Heart left ventricle (tissue), 16 donors: Measurements from ENCODE around the gene TMEM100. TPM values are rescaled to one million over a fixed set of nuclear protein-coding genes. Genes with fewer than 3 reads are reported as not detected.

ENCODE experiments used
- ATAC-seq, 4 donors: fragments of 200-7000 bp; cut with Tn5 transposase; one replicate each; pipeline ENCODE4 v1.9.1; 2020 to 2022; ENCODE audit warnings: moderate library complexity in 4 of 4, mild to moderate bottlenecking in 3 of 4, moderate number of reproducible peaks in 1 of 4
- DNase-seq, 5 donors: peaks; one replicate each; pipeline ENCODE4 v3.0.0-alpha.2; 2020
- H3K27ac ChIP-seq, 12 donors: fragments of 200-600 bp; sonication (generic) in 4 of 12; one replicate each; pipeline versions ENCODE4 v1.5.0 to v1.8.0; 2016 to 2022; ENCODE audit warnings: mild to moderate bottlenecking in 2 of 12
- H3K27me3 ChIP-seq, 9 donors: fragments of 200-600 bp; sonication (generic) in 2 of 9; one replicate each; pipeline versions ENCODE4 v1.5.1 to v1.8.0; 2016 to 2022; ENCODE audit warnings: mild to moderate bottlenecking in 3 of 9
- H3K36me3 ChIP-seq, 9 donors: fragments of 200-600 bp; sonication (generic) in 2 of 9; one replicate each; pipeline versions ENCODE4 v1.5.0 to v1.8.0; 2018 to 2022; ENCODE audit warnings: mild to moderate bottlenecking in 2 of 9
- H3K4me1 ChIP-seq, 12 donors: fragments of 200-600 bp; sonication (generic) in 4 of 12; one replicate each; pipeline versions ENCODE4 v1.5.0 to v1.8.0; 2016 to 2022; ENCODE audit warnings: mild to moderate bottlenecking in 3 of 12
- H3K4me3 ChIP-seq, 12 donors: fragments of 200-600 bp; sonication (generic) in 4 of 12; one replicate each; pipeline versions ENCODE4 v1.5.0 to v1.8.0; 2017 to 2022; ENCODE audit warnings: mild to moderate bottlenecking in 9 of 12, moderate library complexity in 4 of 12
- H3K9me3 ChIP-seq, 12 donors: fragments of 200-600 bp; sonication (generic) in 4 of 12; one replicate each; pipeline versions ENCODE4 v1.5.0 to v1.8.0; 2016 to 2022; ENCODE audit warnings: mild to moderate bottlenecking in 1 of 12
- POLR2A ChIP-seq, 2 donors: fragments of 450-650 bp; IDR thresholded peaks; one replicate each; pipeline ENCODE4 v1.6.1; 2017; ENCODE audit warnings: antibody characterized with exemption in 2 of 2, mild to moderate bottlenecking in 2 of 2, moderate library complexity in 2 of 2
- WGBS, 4 donors: extraction: QIAGEN DNeasy Blood & Tissue Kit in 2 of 4; methylation state at CpG; one replicate each; pipeline versions ENCODE4 v1.1.5 to v1.1.7; 2013 to 2018; 5-methylcytosine and 5-hydroxymethylcytosine counted together
- intact Hi-C, 10 donors: fragments of 100-400 bp; cut with DNase I; formaldehyde crosslinking; loops; one replicate each; pipeline versions ENCODE4 v1.11.1 to v1.14.2; 2022
- polyA plus RNA-seq, 2 donors: library from polyadenylated mRNA; stranded (reverse); fragments of 200-250 nt; gene quantifications; one replicate each; pipeline ENCODE4 v1.2.3, GENCODE V29; 2013
- total RNA-seq, 9 donors: library from RNA; depleted of rRNA in 2 of 9; stranded (reverse); fragments of >200 nt in 2 of 9; fragmentation: NEBNext Ultra II Directional in 3 of 9; extraction: Animal tissue kit (Norgen Biotek cat#: 25700) in 3 of 9; gene quantifications; one replicate each; pipeline versions ENCODE4 v1.1.0 to v1.2.4, GENCODE V29; 2016 to 2023
- TF ChIP-seq, protein P1 (sequence below), 12 donors: fragments of 200-600 bp; sonication (generic) in 4 of 12; IDR thresholded peaks; one replicate each; pipeline versions ENCODE4 v1.5.0 to v1.8.0; 2018 to 2022; ENCODE audit warnings: antibody characterized with exemption in 12 of 12, mild to moderate bottlenecking in 5 of 12
- donor health status: ischemic (EF 13 %, LVEDD 7.1; RV severe dilation, severe dysfunction).
- donor health status: healthy with polysubstance abuse.
- donor health status: DM: no; HTN: yes; CAD: no.
- donor health status: DM: no; HTN: no; CAD: no.
- donor health status: ischemic (EF 25% LVEDD 6.9; RV normal size, moderate dysfunction).
- donor health status: ischemic (EF 25% LVEDD 5.7; RV mildly dilated, moderate dysfunction).
- donor health status: healthy.
- donor health status: DM: yes; HTN: yes; CAD: no.
- donor health status: ischemic (EF 35%, LVEDD 5.7; RV mildly dilated, moderate dysfunction).
- donor health status: nonischemic (EF 11% LVEDD 7.7; RV severe dilation, severe dysfunction).
- donor health status: DM: yes; HTN: yes; CAD: no.
- donor health status: PGD.
- donor health status: ischemic (EF 29% LVEDD 5.4; RV normal size, mild dysfunction).
- donor health status: nonischemic (EF 23%, LVEDD 6.1; RV moderate dilation, normal function).

Gene TMEM100
- total and polyA plus RNA-seq, 11 donors: 2.3 to 9.3 (median 5.3) TPM

DNA sequence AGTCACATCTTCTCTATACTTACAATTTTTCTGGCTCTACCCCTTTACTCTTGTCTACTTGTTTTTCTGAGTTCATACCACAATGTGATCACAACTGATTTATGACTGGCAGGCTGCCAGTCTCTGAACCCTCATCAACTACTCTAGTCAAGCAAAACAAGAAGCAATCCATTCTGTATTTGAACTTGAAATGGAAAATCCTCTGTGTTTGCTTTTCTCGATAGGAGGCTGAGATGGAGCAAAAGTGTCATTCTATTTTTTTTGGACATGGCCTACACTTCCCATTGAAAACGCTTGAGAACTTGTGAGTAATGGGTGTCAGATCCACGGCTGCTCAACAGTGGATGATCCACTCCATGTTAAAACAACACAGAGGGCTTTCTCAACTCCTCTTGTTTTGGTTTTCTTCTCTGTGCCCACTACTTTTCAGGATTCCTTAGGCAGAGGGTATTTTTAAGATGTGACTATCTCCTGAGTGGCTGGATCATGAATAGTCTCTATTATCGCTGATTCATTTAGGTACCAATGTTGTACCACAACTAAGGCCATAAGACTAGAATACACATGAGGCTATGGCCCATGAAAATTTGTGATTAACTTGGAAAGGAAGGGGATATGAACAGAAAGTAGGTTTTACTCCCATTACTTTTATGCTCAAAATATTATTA is 11.7 kb downstream of the TMEM100 start:
- 83 to 89% (median 84%) methylated on average over 4 of the region's 4 CpGs for WGBS, 4 donors
- ATAC-seq: peak in 1 of 4 donors; percentile 59
- H3K4me3 ChIP-seq: no peak overlapping the region
- no peak for DNase-seq
- peaks cover 0 to 13% (median 4%) of the 10 kb centered on the region in 12 donors for H3K4me1 ChIP-seq
- no peaks in the 10 kb centered on the region for H3K36me3 ChIP-seq
- intact Hi-C loops: loop anchor here in 2 of 10 donors (10.0 kb wide), 1 partner anchor 54 kb away; no protein-coding TSS in a partner anchor
- H3K27ac ChIP-seq: peak overlapping the region in 2 of 12 donors; percentile 13 to 36
- no peaks in the 10 kb centered on the region for H3K27me3 ChIP-seq
- TF ChIP-seq POLR2A (IDR thresholded peaks at IDR 0.05): no peak
- TF ChIP-seq, protein P1, sequence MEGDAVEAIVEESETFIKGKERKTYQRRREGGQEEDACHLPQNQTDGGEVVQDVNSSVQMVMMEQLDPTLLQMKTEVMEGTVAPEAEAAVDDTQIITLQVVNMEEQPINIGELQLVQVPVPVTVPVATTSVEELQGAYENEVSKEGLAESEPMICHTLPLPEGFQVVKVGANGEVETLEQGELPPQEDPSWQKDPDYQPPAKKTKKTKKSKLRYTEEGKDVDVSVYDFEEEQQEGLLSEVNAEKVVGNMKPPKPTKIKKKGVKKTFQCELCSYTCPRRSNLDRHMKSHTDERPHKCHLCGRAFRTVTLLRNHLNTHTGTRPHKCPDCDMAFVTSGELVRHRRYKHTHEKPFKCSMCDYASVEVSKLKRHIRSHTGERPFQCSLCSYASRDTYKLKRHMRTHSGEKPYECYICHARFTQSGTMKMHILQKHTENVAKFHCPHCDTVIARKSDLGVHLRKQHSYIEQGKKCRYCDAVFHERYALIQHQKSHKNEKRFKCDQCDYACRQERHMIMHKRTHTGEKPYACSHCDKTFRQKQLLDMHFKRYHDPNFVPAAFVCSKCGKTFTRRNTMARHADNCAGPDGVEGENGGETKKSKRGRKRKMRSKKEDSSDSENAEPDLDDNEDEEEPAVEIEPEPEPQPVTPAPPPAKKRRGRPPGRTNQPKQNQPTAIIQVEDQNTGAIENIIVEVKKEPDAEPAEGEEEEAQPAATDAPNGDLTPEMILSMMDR (IDR thresholded peaks at IDR 0.05): no peak
- no peaks in the 10 kb centered on the region for H3K9me3 ChIP-seq

DNA sequence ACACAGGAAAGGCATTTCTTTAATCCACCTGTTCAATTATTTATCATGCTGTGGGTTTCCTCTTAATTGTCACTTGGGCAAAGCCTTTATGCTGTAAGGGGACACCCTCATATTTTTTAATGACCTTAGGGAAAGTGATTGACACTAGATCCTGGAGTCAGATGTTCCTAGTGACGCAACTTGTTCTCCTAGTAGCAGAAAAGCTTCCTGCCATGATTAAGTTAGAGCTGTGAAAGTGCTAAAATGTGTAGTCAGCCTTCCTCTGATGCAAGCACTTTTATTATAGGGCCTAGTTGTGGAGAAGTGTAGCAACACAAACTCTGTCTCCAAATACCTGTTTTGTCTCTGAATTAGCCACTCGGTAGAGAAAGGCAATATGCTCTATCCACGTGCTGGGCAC is 12.3 kb downstream of the TMEM100 start:
- 81 to 88% (median 86%) methylated on average over 3 of the region's 3 CpGs for WGBS, 4 donors
- H3K27ac ChIP-seq: peak overlapping the region in 2 of 12 donors; percentile 19 to 36
- ATAC-seq: peak in 2 of 4 donors; percentile 28 to 46

DNA sequence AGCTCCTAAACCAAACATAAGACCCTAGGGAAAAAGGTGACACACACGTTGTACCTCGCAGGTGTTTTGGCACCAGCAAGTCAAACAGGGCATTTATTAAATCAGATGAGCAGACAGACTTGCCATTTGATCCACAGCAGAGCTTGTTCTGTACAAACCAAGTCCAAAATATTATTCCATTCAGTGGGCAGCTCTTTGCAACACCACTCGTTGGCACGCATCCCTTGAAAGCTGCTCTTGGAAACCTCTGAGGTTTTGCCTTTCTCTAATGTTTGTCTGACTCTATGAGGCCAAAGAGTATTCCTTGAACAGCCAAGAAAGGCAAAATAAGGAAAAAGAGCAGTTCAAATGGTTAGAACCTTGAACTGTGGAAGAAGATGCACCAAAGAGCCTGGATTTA is 12.7 kb downstream of the TMEM100 start:
- no peak for ATAC-seq
- intact Hi-C loops: loop anchor here in 2 of 10 donors (10.0 kb wide), 1 partner anchor 55 kb away; no protein-coding TSS in a partner anchor
- Histone ChIP-seq H3K9me3 (no peaks in the 10 kb centered on the region), H3K27me3 (no peaks in the 10 kb centered on the region), H3K27ac (peak overlapping the region in 1 of 12 donors; percentile 19), H3K4me3 (no peak overlapping the region), H3K36me3 (no peaks in the 10 kb centered on the region), H3K4me1 (peaks cover 0 to 13% (median 4%) of the 10 kb centered on the region in 12 donors)
- 89 to 93% (median 91%) methylated on average over 4 of the region's 4 CpGs for WGBS, 4 donors
- no peak for TF ChIP-seq POLR2A (IDR thresholded peaks at IDR 0.05)
- TF ChIP-seq, protein P1 (IDR thresholded peaks at IDR 0.05): no peak
- DNase-seq: no peak

More for the DNA sequence above, 12.3 kb downstream of the TMEM100 start:
- intact Hi-C loops: loop anchor here in 2 of 10 donors (10.0 kb wide), 1 partner anchor 54 kb away; no protein-coding TSS in a partner anchor
- H3K36me3 ChIP-seq: no peaks in the 10 kb centered on the region
- H3K4me1 ChIP-seq: peaks cover 0 to 13% (median 4%) of the 10 kb centered on the region in 12 donors
- no peak for TF ChIP-seq POLR2A (IDR thresholded peaks at IDR 0.05)
- TF ChIP-seq, protein P1 (IDR thresholded peaks at IDR 0.05): no peak
- DNase-seq: no peak
- no peaks in the 10 kb centered on the region for H3K27me3 ChIP-seq
- no peaks in the 10 kb centered on the region for H3K9me3 ChIP-seq
- H3K4me3 ChIP-seq: no peak overlapping the region

DNA sequence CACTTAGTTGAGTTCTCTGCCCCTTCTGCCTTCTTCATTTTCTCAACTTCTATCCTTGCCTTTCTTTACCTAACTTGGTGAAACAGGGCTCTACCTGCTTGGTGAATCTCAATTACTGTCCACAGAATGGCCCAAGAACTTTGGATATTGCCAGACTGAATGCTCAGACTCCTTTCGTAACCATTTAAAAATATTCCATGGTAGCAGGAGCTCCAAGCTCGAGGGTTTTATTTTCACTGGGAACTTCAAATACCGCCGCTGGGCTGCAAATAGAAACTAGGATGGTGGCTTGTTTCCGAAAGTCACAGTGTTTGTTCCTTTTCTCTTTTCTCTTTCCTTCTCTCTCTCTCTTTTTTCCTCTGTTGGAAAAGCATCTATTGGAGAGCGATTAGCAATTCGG is 13.2 kb downstream of the TMEM100 start:
- 91 to 93% (median 92%) methylated on average over 7 of the region's 7 CpGs for WGBS, 4 donors
- no peak for ATAC-seq
- H3K4me1 ChIP-seq: peaks cover 0 to 13% (median 4%) of the 10 kb centered on the region in 12 donors

More for the DNA sequence above, 13.2 kb downstream of the TMEM100 start:
- no peak for TF ChIP-seq POLR2A (IDR thresholded peaks at IDR 0.05)
- TF ChIP-seq, protein P1 (IDR thresholded peaks at IDR 0.05): no peak
- Histone ChIP-seq H3K27ac (no peak overlapping the region), H3K36me3 (no peaks in the 10 kb centered on the region), H3K4me3 (no peak overlapping the region), H3K27me3 (peaks cover 0 to 3% (median 0%) of the 10 kb centered on the region in 9 donors), H3K9me3 (no peaks in the 10 kb centered on the region)
- intact Hi-C loops: no loop called here
- DNase-seq: no peak
